Lower leg skin (tissue), 3 donors: ENCODE measurements around the gene NDST1.

Experiments used
- POLR2A ChIP-seq, 2 donors: fragments of 450-650 bp; IDR thresholded peaks; one replicate each; pipeline ENCODE4 v1.6.1; 2016 to 2017; ENCODE audit warnings: antibody characterized with exemption in 2 of 2, mild to moderate bottlenecking in 1 of 2, moderate library complexity in 1 of 2
- TF ChIP-seq, protein P1 (sequence below), 3 donors: fragments of 450-650 bp; IDR thresholded peaks; one replicate each; pipeline ENCODE4 v1.5.1; 2016; ENCODE audit warnings: antibody characterized with exemption in 3 of 3, mild to moderate bottlenecking in 3 of 3, moderate library complexity in 2 of 3

DNA sequence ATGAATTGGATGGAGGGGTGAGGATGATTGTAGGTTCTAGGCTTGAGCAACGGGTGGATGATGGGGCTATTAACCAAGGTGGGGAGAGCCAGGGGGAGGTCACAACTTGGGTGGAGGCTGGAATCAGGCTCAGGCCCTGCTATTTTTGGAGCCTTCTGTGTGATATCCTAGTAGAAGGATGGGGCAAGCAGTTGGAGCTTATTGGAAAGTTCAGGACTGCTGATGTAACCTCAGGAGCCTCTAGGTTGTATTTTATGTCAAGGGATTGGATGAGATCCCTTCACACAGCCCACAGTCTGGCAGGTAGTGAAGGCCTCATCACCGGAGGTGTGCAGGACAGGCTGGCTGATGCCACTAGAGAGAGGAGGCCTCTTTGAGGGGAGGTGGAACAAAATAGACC is 47.1 kb upstream of the NDST1 start:
- TF ChIP-seq, protein P1, sequence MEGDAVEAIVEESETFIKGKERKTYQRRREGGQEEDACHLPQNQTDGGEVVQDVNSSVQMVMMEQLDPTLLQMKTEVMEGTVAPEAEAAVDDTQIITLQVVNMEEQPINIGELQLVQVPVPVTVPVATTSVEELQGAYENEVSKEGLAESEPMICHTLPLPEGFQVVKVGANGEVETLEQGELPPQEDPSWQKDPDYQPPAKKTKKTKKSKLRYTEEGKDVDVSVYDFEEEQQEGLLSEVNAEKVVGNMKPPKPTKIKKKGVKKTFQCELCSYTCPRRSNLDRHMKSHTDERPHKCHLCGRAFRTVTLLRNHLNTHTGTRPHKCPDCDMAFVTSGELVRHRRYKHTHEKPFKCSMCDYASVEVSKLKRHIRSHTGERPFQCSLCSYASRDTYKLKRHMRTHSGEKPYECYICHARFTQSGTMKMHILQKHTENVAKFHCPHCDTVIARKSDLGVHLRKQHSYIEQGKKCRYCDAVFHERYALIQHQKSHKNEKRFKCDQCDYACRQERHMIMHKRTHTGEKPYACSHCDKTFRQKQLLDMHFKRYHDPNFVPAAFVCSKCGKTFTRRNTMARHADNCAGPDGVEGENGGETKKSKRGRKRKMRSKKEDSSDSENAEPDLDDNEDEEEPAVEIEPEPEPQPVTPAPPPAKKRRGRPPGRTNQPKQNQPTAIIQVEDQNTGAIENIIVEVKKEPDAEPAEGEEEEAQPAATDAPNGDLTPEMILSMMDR (IDR thresholded peaks at IDR 0.05): no peak
- TF ChIP-seq POLR2A (IDR thresholded peaks at IDR 0.05): no peak
